ENCODE results near the gene SPEG.
"Not testable (repeated sequence)": the region's sequence is repeated elsewhere in the genome, so short reads cannot be mapped to it uniquely, and the experiment has no call there.

SPEG gene

GRCh38 chr2:219388907-219389156, 45.8 kb upstream of the SPEG start:
- no peak for TF ChIP-seq CTCF (IDR thresholded peaks at IDR 0.05; ENCODE audit: borderline replicate concordance, insufficient read depth, low read depth, low read length)
- no peak overlapping the region for H3K4me3 ChIP-seq (ENCODE audit: low read depth, low read length)

- no peak overlapping the region for H3K4me3 ChIP-seq (ENCODE audit: low read depth, low read length)
- no peak for TF ChIP-seq CTCF (IDR thresholded peaks at IDR 0.05; ENCODE audit: borderline replicate concordance, insufficient read depth, low read depth, low read length)
Observed at GRCh38 chr2:219392754-219393153, 41.9 kb upstream of the SPEG start.

- H3K4me3 ChIP-seq (ENCODE audit: low read depth, low read length): not testable (repeated sequence)
Observed at GRCh38 chr2:219395056-219395455, 39.6 kb upstream of the SPEG start.

GRCh38 chr2:219395609-219396008, 39.0 kb upstream of the SPEG start:
- no peak overlapping the region for H3K4me3 ChIP-seq (ENCODE audit: low read depth, low read length)
- TF ChIP-seq CTCF (IDR thresholded peaks at IDR 0.05; ENCODE audit: borderline replicate concordance, insufficient read depth, low read depth, low read length): no peak

- H3K4me3 ChIP-seq (ENCODE audit: low read depth, low read length): no peak overlapping the region
- TF ChIP-seq CTCF (IDR thresholded peaks at IDR 0.05; ENCODE audit: borderline replicate concordance, insufficient read depth, low read depth, low read length): no peak
Observed at GRCh38 chr2:219396863-219397457, 37.7 kb upstream of the SPEG start.

- TF ChIP-seq CTCF (IDR thresholded peaks at IDR 0.05; ENCODE audit: borderline replicate concordance, insufficient read depth, low read depth, low read length): no peak
- no peak overlapping the region for H3K4me3 ChIP-seq (ENCODE audit: low read depth, low read length)
Observed at GRCh38 chr2:219398721-219399363, 35.8 kb upstream of the SPEG start.

- no peak for TF ChIP-seq CTCF (IDR thresholded peaks at IDR 0.05; ENCODE audit: borderline replicate concordance, insufficient read depth, low read depth, low read length)
- no peak overlapping the region for H3K4me3 ChIP-seq (ENCODE audit: low read depth, low read length)
Observed at GRCh38 chr2:219399716-219400478, 34.7 kb upstream of the SPEG start.
